ENCODE results near the gene CLASP1. TPM values are rescaled to one million over a fixed set of nuclear protein-coding genes. Genes with fewer than 3 reads are reported as not detected.
A peak's percentile ranks its signal among the peaks of the same experiment; 100 is the strongest.

Gene CLASP1
- total and polyA plus RNA-seq, 2 experiments from 2014 or later: 20.1 to 45.9 TPM

DNA sequence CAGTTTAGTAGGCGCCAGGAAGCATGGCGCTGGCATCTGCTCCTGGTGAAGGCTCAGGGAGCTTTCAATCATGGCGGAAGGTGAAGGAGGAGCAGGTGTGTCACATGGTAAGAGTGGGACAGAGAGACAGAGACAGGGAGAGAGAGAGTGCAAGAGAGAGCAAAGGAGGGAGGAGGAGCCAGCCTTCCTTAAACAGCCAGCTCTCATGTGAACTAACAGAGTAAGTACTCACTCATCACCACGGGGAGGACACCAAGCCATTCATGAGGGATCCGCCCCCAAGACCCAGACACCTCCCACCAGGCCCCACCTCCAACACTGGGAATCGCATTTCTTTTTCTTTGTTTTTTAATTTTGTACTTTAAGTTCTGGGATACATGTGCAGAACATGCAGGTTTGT is 40.8 kb upstream of the CLASP1 start:
- Histone ChIP-seq H3K4me3 (no peak overlapping the region), H3K9me2 (replicated peaks; ENCODE audit: insufficient read depth) (no peaks in the 10 kb centered on the region), H3K79me2 (no peaks in the 10 kb centered on the region), H3K27me3 (no peaks in the 10 kb centered on the region), H3K36me3 (replicated peaks; ENCODE audit: insufficient read depth, low read depth) (no peaks in the 10 kb centered on the region), H2AFZ (no peak overlapping the region), H4K20me1 (ENCODE audit: insufficient read depth, poor library complexity, severe bottlenecking) (no peaks in the 10 kb centered on the region), H3K9me3 (ENCODE audit: low read depth) (no peaks in the 10 kb centered on the region), H3K4me1 (ENCODE audit: insufficient read depth) (peaks cover 12% of the 10 kb centered on the region), H3K4me2 (no peak overlapping the region), H3K27ac (no peak overlapping the region)
- no peak for DNase-seq (ENCODE audit: low spot score)
- 92% methylated on average over 6 of the region's 6 CpGs for WGBS (ENCODE audit: low lambda C conversion rate, missing lambda C conversion rate)
- no peak for TF ChIP-seq EZH2phosphoT487 (IDR thresholded peaks at IDR 0.05; ENCODE audit: low read depth, severe bottlenecking, unreplicated experiment)
- TF ChIP-seq CTCF (IDR thresholded peaks at IDR 0.05; ENCODE audit: poor library complexity): no peak
- no peak for TF ChIP-seq EZH2 (IDR thresholded peaks at IDR 0.05; ENCODE audit: borderline replicate concordance)

- H3K27ac ChIP-seq: no peak overlapping the region
- DNase-seq (ENCODE audit: low spot score): peak; percentile 37
- H3K9me3 ChIP-seq (ENCODE audit: low read depth): no peaks in the 10 kb centered on the region
- H3K27me3 ChIP-seq: no peaks in the 10 kb centered on the region
- 72% methylated on average over 4 of the region's 4 CpGs for WGBS (ENCODE audit: low lambda C conversion rate, missing lambda C conversion rate)
- no peak overlapping the region for H3K4me3 ChIP-seq
- no peak for TF ChIP-seq EZH2 (IDR thresholded peaks at IDR 0.05; ENCODE audit: borderline replicate concordance)
- TF ChIP-seq EZH2phosphoT487 (IDR thresholded peaks at IDR 0.05; ENCODE audit: low read depth, severe bottlenecking, unreplicated experiment): no peak
- peak; percentile 20 for TF ChIP-seq CTCF (IDR thresholded peaks at IDR 0.05; ENCODE audit: poor library complexity)
- H3K4me1 ChIP-seq (ENCODE audit: insufficient read depth): peaks cover 18% of the 10 kb centered on the region
- H4K20me1 ChIP-seq (ENCODE audit: insufficient read depth, poor library complexity, severe bottlenecking): no peaks in the 10 kb centered on the region
- no peak overlapping the region for H3K4me2 ChIP-seq
- no peaks in the 10 kb centered on the region for H3K36me3 ChIP-seq (replicated peaks; ENCODE audit: insufficient read depth, low read depth)
- no peak overlapping the region for H2AFZ ChIP-seq
- H3K79me2 ChIP-seq: no peaks in the 10 kb centered on the region
- H3K9me2 ChIP-seq (replicated peaks; ENCODE audit: insufficient read depth): no peaks in the 10 kb centered on the region
Measured at GRCh38 chr2:121689356-121689755, 40.1 kb upstream of the CLASP1 start.

GRCh38 chr2:121688820-121689219 is 39.6 kb upstream of the CLASP1 start:
- Histone ChIP-seq H3K9me3 (ENCODE audit: low read depth) (no peaks in the 10 kb centered on the region), H3K27me3 (no peaks in the 10 kb centered on the region), H3K9me2 (replicated peaks; ENCODE audit: insufficient read depth) (no peaks in the 10 kb centered on the region), H3K27ac (no peak overlapping the region), H3K79me2 (no peaks in the 10 kb centered on the region), H3K4me3 (no peak overlapping the region), H2AFZ (no peak overlapping the region), H4K20me1 (ENCODE audit: insufficient read depth, poor library complexity, severe bottlenecking) (no peaks in the 10 kb centered on the region), H3K4me1 (ENCODE audit: insufficient read depth) (peaks cover 18% of the 10 kb centered on the region), H3K36me3 (replicated peaks; ENCODE audit: insufficient read depth, low read depth) (no peaks in the 10 kb centered on the region), H3K4me2 (no peak overlapping the region)
- no peak for DNase-seq (ENCODE audit: low spot score)
- TF ChIP-seq EZH2phosphoT487 (IDR thresholded peaks at IDR 0.05; ENCODE audit: low read depth, severe bottlenecking, unreplicated experiment) (no peak), EZH2 (IDR thresholded peaks at IDR 0.05; ENCODE audit: borderline replicate concordance) (no peak), CTCF (IDR thresholded peaks at IDR 0.05; ENCODE audit: poor library complexity) (no peak)
- 98% methylated on average over 2 of the region's 2 CpGs for WGBS (ENCODE audit: low lambda C conversion rate, missing lambda C conversion rate)

- 100% methylated on average over 2 of the region's 2 CpGs for WGBS (ENCODE audit: low lambda C conversion rate, missing lambda C conversion rate)
- Histone ChIP-seq H3K27me3 (no peaks in the 10 kb centered on the region), H3K27ac (no peak overlapping the region), H4K20me1 (ENCODE audit: insufficient read depth, poor library complexity, severe bottlenecking) (no peaks in the 10 kb centered on the region), H3K36me3 (replicated peaks; ENCODE audit: insufficient read depth, low read depth) (no peaks in the 10 kb centered on the region), H3K9me3 (ENCODE audit: low read depth) (no peaks in the 10 kb centered on the region), H3K4me3 (no peak overlapping the region), H3K9me2 (replicated peaks; ENCODE audit: insufficient read depth) (no peaks in the 10 kb centered on the region), H2AFZ (no peak overlapping the region), H3K4me2 (no peak overlapping the region), H3K4me1 (ENCODE audit: insufficient read depth) (peaks cover 25% of the 10 kb centered on the region), H3K79me2 (no peaks in the 10 kb centered on the region)
- TF ChIP-seq EZH2 (IDR thresholded peaks at IDR 0.05; ENCODE audit: borderline replicate concordance) (no peak), EZH2phosphoT487 (IDR thresholded peaks at IDR 0.05; ENCODE audit: low read depth, severe bottlenecking, unreplicated experiment) (no peak), CTCF (IDR thresholded peaks at IDR 0.05; ENCODE audit: poor library complexity) (no peak)
- no peak for DNase-seq (ENCODE audit: low spot score)
Measured at GRCh38 chr2:121686902-121687301, 37.6 kb upstream of the CLASP1 start.

Data from hepatocyte (in vitro differentiated cells).